DMS53 (cell line): ENCODE results near the gene TSPAN1.

Experiments
- DNase-seq: peaks from one replicate; lab custom pipeline; 2025; lab: John Stamatoyannopoulos, UW

Gene TSPAN1

GRCh38 chr1:46174448-46175231 lies at the start of gene TSPAN1:
Gene TSPAN1, plus strand, starts transcription at chr1:46175087. Its CDS starts 6,021 bp downstream, at chr1:46181108.
- no peak for DNase-seq

GRCh38 chr1:46128344-46128743 lies 46.5 kb upstream of the TSPAN1 start:
- DNase-seq, result no peak

- no peak for DNase-seq
These were observed 44.8 kb upstream of the TSPAN1 start for GRCh38 chr1:46130121-46130520.

- peak; percentile 53 for DNase-seq
These were observed 44.3 kb upstream of the TSPAN1 start for GRCh38 chr1:46130606-46131005.

- peak; percentile 49 for DNase-seq
These were observed 43.8 kb upstream of the TSPAN1 start for GRCh38 chr1:46131093-46131492.

- peak; percentile 90 for DNase-seq
These were observed 43.0 kb upstream of the TSPAN1 start for GRCh38 chr1:46131712-46132528.

- DNase-seq, result peak; percentile 100
These were observed 42.2 kb upstream of the TSPAN1 start, which contains the start of gene PIK3R3 for GRCh38 chr1:46132529-46133180. Gene PIK3R3, minus strand, starts transcription at chr1:46132629. Its CDS starts 677 bp downstream, at chr1:46131952.

GRCh38 chr1:46133181-46133658 lies 41.7 kb upstream of the TSPAN1 start:
- peak; percentile 96 for DNase-seq

GRCh38 chr1:46133781-46134350 lies 41.0 kb upstream of the TSPAN1 start:
- DNase-seq, result peak; percentile 43

- no peak for DNase-seq
These were observed 40.1 kb upstream of the TSPAN1 start for GRCh38 chr1:46134660-46135331.

GRCh38 chr1:46136711-46137110 lies 38.2 kb upstream of the TSPAN1 start:
- DNase-seq, result no peak

- DNase-seq, result peak; percentile 45
These were observed 37.0 kb upstream of the TSPAN1 start for GRCh38 chr1:46137916-46138315.

- DNase-seq, result no peak
These were observed 26.6 kb upstream of the TSPAN1 start for GRCh38 chr1:46148318-46148717.

GRCh38 chr1:46150085-46150484 lies 24.8 kb upstream of the TSPAN1 start:
- DNase-seq, result no peak

GRCh38 chr1:46152016-46152415 lies 22.9 kb upstream of the TSPAN1 start:
- no peak for DNase-seq

- no peak for DNase-seq
These were observed 21.7 kb upstream of the TSPAN1 start for GRCh38 chr1:46153228-46153627.

GRCh38 chr1:46153732-46154131 lies 21.2 kb upstream of the TSPAN1 start:
- no peak for DNase-seq

GRCh38 chr1:46157916-46158311 lies 17.0 kb upstream of the TSPAN1 start:
- DNase-seq, result no peak

GRCh38 chr1:46158312-46159281 lies 16.3 kb upstream of the TSPAN1 start:
- DNase-seq, result no peak

- DNase-seq, result no peak
These were observed 15.4 kb upstream of the TSPAN1 start for GRCh38 chr1:46159516-46159915.
